RCC 7860 (cell line): Measurements from ENCODE around the gene PI4KA.

Experiments used
- DNase-seq: peaks from one replicate; pipeline ENCODE4 v3.0.0-alpha.2; 2015; ENCODE audit warnings: low spot score
- FAIRE-seq: peaks from 2 replicates; lab custom pipeline; 2012; peaks lifted over from hg19 to GRCh38; lab: Jason Lieb, UNC

PI4KA gene

DNA sequence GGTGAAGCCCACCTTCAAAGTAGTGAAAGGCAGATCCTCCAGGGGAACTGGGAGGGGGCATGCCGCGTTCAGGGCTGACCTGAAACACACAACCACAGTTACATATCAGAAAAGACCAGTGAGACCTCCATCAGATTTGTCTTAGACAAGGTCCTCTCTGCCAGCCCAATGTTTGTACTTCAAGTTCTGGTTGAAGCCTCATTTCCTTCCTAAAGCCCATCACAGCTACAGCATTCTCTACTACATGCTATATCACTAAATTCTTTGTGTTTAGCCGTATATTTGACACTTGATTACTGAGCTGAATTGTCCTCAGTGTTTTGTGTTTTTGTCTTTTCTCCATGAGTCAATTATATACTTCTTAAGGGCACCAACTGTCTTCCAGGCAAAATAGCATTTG is 40.1 kb downstream of the PI4KA start:
- no peak for FAIRE-seq
- no peak for DNase-seq

DNA sequence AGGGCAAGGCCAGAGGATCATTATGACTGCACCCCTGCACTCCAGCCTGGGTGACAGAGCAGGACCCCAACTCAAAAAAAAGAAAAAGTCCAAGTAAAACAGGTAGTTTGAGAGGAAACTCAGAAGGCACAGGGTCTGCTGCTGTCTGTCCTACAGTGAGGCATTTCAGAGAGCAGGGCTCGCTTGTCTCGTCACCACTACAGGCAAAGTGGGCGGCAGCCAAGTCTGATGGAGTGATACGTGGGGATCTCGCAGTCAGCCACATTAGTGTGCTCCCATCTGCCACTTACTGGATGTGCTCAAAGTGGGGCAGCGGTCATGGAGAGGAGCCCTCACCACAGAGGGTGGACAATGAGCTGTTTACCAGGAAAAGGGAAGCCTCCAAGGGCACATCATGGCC is 42.1 kb downstream of the PI4KA start:
- DNase-seq: no peak
- no peak for FAIRE-seq

DNA sequence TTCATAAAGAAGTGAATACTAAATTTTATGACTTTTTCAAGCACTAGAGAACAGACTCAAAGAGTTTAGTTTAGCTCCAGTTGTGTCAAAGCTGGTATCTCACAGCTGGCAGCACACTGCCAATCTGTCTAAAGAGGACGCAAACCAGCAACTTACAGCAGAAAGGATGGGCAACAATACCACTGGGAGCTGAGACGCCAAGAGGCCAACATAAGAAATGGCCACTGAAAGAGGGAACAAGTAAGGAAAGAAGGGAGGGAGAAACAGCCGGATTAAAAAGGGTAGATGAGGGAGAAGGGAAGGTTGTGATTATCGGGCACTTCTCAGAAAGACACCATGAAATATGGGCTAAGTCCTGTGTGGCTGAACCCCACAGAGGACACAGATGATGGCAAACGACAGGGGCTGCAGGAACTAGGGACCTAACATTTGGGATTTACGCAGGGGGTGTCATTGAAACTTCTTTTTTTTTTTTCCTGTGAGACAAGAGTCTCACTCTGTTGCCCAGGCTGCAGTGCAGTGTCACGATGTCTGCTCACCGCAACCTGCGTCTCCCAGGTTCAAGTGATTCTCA is 43.0 kb downstream of the PI4KA start:
- no peak for FAIRE-seq

DNA sequence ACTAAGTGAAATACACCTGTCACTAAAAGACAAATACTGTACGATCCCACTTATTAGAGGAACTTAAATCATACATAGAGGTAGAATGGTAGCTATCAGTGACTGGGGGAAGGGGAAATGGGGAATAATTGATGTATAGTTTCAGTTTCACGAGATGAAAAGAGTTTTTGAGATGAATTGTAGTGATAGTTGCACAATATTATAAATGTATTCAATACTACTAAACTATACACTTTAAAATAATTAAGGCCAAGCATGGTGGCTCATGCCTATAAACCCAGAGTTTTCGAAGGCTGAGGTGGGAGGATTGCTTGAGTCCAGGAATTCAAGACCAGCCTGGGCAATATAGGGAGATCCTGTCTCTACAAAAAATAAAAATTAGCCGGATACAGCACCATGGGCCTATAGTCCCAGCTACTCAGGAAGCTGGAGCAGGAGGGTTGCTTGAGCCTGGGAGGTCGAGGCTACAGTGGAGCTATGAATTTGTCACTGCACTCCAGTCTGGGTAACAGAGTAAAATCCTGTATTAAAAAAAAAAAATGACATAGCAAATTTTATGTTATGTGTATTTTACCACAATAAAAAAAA is 44.3 kb downstream of the PI4KA start:
- FAIRE-seq: no peak
- no peak for DNase-seq

More for the DNA sequence above, 43.0 kb downstream of the PI4KA start:
- no peak for DNase-seq

DNA sequence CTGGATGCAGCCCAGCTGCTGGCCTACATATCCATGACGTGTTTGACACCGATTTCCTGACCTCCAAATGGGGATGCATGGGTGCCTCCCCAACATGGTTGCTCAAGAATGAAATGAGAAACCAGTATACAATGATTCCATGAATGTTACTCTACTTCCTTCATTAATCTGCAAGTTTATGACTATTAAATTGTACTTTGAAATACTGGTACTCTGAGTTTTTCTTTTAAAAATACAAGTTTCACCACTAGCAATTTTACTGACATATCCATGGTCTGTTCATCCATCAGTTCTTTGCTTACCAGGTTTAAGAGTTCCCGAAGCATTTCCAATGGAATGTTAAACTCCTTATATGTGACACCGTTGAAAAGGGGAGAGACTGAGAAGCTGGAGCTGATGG is 45.6 kb downstream of the PI4KA start:
- DNase-seq (no peak), FAIRE-seq (no peak)

DNA sequence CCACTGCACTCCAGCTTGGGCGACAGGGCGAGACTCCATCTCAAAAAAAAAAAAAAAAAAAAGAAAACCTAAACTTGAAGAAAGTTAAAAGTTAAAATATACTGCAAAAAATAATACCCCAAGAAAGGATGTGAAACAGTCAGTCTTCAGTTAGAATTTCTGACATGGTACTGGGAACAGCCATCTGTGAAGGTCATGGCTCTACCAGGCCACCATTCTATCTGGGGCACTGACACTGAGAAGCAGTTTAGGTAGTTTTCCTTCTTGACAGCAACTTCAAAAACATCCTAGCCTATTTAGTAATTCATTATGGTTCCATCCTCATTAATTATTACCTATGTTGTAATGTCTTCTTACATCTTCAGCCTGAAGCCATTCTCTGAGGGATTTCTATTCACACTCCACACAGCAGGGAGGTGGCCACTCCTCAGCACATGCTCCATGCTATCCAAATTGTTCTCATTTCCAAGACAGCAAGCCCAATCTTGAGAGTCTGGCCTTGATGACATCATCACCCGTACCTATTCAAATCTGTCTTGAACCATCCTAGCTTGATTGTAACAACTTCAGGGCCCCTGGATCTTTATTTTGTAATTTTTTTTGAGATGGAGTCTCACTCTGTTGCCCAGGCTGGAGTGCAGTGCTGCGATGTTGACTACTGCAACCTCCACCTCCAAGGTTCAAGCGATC is 46.5 kb downstream of the PI4KA start:
- no peak for FAIRE-seq
- DNase-seq: no peak

DNA sequence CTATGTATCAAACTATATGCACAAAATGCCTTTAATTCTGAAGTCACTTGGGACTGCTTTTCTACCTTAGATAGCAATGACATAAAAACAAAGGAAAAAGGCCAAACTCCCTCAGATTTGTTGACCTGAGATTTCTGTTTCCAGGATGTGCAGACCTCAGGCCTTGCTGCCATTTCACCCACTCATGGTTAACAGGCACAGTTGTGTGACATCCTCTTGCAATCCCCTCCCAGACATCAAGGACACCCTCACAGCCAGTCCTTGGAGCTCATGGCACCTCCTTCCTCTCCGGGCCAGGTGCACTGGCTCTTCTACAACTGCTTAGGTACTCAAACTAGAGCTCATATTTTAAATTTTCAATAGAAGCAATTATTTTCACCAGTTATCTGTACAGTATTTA is 47.4 kb downstream of the PI4KA start:
- DNase-seq: no peak
- FAIRE-seq: no peak

DNA sequence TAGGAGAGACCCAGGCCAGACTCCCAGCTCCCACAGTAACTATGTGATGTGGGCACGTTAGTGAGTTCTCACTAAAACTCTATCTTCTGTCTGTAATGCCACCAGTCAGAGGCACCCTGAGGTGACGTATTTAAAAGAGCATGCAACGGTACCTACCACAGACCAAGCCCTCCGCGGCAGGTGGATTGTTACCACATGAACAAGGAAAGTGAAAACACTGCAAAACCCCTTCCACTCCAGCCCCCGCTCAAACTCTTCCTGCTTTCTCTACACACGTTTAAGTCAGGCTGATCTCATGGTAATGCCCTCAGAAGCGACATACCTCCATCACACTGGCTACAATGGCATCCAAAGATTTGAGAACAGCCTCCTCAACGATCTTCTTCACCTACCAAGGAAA is 48.0 kb downstream of the PI4KA start:
- FAIRE-seq: no peak
- no peak for DNase-seq

DNA sequence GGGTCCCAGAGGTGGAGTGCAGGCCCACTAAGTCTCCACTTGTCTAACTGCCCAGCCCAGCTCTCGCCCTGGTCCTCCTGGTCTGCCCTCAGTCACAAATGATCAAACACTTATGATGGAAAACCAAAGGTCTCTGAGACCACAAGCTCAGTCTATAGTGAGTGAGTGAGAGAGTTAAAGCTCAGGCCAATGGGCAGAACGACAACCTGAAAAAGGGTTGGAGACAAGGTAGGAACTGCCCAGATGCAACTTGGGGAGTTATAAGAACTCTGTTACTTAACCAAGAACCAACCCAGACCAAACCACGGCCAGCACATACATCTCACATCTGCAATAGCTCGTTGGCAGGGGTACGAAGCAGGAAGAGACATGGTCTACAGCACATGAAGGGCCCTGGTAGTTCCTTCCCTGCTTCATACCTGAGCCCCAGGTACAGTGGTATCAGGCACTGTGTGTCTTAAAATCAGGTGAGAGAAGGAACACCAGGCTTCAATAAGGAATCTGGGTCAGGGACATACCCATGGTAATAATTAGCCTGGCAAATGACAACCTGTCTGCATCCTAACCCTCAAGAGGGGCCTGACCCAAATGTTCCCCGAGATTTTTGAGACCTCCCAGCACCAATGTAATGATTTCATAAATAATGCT is 48.9 kb downstream of the PI4KA start:
- no peak for FAIRE-seq
- no peak for DNase-seq

DNA sequence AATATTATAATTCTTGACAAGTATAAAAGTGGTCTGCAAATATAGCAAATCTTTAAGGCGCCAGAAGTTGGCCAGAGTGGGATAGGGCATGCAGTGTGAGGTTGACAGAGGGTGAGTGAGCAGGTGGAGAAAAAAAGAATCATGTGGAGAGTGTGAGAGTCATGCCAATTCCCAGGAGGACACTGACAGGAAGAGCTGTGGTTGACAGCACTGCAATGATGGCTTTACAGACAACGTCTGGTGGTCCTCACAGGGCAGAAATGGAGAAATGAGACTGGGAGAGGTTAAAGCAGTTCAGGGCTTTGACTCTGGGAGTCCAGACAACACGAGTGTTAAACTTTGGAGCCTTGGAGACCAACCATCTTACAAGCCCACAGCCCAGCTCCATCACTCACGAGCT is 49.8 kb downstream of the PI4KA start:
- no peak for FAIRE-seq

DNA sequence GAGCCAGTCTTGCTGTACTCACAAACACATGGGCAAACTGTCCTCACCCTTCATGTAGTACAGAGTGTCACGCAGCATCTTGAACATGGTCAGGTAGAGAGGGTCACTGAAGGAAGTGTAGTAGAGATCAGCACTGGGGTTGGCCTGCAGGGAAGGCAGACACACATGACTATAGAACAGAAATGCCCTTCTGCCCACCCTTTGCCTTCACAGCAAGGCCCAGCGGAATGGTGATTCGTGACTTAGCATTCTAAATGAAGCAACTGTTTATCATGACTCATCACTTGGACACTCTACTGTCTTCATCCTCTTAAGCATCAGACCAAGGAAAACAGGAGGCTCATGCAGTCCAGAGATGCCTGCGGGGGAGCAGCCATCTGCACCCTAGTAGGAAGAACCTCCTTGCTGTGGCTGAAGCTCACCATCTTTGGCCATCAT is 51.3 kb downstream of the PI4KA start:
- DNase-seq (peak; percentile 79), FAIRE-seq (peak; percentile 34)

More for the DNA sequence above, 49.8 kb downstream of the PI4KA start:
- no peak for DNase-seq

DNA sequence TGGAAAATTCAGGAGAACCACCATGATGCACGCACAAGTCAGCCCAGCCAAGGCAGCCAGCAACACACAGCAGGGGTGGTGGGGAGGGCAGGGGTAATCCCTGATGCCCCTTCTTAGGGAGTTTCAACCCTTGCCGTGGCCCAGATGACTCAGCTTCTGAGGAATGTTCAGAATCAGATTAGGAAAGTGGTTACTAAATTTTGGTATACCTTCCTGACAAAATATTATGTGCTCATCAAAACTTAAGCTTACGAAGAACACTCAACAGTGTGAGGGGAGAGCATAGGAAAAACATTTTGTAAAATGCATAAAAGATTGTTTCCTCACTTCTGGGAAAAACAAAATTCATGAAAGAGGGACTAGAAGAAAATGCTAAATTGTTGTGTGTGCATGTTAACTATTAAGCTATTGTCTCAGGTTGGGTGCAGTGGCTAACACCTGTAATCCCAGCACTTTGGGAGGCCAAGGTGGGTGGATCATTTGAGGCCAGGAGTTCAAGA is 52.6 kb downstream of the PI4KA start:
- DNase-seq (peak; percentile 25), FAIRE-seq (no peak)

DNA sequence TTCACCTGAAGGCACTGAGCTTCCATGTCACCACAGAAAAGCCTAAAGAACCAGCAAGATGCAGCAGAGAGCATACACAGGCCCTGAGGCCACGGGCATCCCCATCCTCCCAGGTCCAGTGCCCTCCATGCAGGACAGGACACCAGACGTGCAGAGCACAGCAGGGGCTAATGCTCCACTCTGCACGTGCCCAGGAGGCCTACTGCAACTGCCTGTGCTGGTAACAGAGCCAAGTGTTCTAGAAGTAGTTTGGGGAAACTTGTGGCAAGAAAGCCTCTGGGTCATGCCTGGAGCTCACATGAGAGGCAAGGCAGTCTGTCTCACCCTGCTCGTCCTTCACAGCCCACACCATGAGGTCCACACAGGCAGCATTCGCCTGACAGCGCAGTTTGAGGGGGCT is 54.0 kb downstream of the PI4KA start:
- no peak for FAIRE-seq

DNA sequence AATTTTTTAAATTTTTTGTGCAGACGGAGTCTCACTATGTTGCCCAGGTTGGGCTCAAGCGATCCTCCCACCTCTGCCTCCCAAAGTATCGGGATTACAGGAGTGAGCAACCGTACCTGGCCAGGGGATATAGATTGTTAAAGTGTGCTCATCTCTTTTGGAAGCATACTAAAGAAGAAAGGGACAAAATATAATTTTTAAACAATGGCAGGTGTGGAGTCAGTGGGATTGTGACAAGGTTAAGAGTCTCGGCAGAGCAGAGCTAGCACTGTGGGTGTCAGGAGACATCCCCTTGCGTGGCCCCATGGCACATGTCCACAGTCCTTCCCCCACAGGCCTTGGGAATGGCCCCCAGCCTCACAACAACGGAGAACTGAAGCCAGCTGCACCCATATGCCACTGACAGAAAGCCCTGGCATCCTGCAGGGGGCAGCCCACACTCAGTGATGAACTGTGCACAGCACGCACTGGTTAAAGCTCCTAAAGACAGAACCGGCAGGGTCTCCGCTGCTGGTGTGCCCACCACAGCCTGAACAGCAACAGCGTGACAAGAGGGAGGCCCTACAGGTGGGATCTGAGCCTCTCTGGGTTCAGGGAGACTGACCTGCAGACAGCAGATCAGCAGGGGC is 54.8 kb downstream of the PI4KA start:
- no peak for FAIRE-seq
- no peak for DNase-seq

More for the DNA sequence above, 54.0 kb downstream of the PI4KA start:
- no peak for DNase-seq

DNA sequence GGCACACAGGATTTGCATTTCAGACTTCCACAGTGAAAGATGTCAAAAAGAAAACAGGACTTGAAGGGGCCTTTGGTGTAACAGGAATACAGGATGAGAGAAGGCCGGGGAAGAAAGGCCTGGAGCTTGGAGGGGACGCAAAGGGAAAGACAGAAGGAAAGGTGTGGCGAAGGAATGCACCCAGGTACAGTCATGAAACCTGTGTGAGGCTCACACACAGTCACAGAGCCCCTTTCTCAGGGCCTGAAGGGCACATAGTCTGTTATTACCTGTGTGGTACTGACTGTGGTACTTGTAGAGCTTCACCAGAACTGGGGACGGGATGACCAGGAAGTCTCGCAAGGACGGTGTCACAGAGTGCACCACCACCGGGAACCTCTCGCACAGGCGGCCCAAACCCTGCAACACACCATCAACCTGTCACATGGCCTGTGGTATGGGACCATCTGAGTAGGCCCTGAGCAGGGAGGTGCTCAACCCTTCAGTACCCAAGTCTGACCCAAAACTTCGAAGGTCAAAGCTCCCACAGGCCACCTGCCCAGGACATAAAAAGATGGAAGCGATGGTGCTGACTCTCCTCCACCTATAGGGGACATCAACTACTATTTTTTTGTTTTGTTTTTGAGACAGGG is 55.6 kb downstream of the PI4KA start:
- no peak for FAIRE-seq
- DNase-seq: no peak

DNA sequence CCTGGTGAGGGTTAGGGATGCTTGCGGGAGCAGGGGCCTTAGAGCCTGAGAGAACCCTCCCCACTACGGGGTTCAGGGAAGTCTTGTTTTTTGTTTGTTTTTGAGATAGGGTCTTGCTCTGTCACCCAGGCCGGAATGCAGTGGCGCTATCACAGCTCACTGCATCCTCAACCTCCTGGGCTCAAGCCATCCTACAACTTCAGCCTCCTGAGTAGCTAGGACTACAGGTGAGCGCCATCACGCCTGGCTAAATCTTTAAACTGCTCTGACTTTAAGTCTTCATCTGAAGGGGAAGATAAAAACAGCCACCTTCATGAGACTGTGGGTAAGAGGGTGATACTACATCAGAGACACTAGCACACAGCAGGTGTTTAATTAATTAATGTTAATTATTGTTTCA is 56.2 kb downstream of the PI4KA start:
- no peak for FAIRE-seq
- no peak for DNase-seq

DNA sequence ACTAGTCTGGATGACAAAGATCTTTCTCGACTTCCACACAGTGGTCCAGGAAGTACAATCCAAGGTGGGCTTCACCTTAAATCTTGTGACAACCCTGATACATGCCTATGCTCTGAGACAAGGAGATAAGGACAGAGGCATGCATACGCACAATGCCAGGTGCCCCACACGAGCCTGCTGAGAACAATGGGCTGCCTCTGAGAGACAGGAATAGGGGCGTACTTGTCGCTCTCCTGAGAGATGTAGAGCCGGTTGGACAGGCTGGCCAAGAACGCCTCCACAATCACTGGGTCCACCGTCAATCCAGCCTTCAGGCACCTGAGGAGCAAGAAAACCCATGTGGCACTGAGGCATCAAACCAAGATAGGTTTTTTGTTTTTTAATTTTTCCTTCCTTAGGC is 59.2 kb downstream of the PI4KA start:
- DNase-seq: no peak
- no peak for FAIRE-seq

DNA sequence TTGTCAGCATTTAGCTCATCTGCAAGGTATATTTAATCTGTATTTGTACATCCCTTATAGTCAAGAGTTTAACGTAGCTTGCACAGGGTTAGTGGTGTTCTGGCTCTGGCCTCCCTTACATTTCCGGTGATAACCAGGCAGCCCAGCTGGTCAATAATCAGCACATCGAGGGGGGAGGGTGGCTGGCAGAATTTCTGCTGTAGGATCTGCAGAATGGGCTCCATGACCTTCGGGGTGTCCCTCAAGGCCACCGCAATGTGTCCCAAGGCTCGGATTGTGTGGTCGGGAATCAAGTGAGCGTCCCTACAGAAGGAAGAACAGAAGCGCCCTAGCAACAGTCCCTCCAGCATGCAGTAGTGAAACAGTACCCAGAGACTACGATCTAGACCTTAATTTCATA is 59.6 kb downstream of the PI4KA start:
- FAIRE-seq: no peak
- DNase-seq: no peak

DNA sequence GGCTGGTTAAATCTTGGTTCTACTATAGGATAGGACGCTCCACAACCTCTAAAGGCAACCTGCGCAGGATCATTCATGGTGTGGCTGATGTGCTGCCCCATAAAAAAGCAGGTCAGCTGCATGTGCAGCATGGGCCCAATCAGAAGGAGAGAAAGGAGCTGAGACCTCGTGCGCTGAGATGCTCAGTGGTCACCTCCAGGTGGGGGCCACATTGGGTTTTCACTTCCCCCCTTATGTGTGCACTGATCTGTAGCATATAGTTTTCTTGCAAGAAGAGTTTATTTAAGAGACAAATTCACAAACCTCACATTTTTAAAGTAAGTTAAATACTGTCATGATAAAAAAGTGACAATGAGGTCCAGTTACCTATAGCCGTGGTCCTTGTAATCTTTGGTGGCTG is 60.4 kb downstream of the PI4KA start:
- no peak for DNase-seq
- FAIRE-seq: no peak

DNA sequence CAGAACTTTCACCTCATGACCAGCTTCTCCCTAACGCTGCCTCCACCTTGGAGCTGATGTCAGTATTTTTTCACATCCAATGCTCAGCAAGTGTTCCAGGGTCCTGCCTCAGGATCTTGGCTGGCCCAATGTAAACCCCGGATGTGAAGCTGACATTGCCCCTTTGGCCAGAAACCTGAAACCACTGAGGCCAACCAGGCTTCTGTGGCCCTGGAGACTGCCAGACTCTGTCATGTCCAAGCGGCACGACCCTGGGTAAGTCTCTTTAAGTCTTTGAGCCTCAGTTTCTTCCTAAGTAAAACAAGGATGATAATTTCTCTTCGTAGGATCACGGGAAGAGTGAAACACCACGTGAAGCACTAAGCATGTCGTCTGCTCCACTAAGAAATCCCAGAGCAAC is 61.9 kb downstream of the PI4KA start:
- DNase-seq: no peak
- no peak for FAIRE-seq
